HG03565 (cell line): ENCODE measurements around the gene ARHGAP6.
"Not testable (repeated sequence)": the region's sequence is repeated elsewhere in the genome, so short reads cannot be mapped to it uniquely, and the experiment has no call there.

Experiments
- ATAC-seq: cut with Tn5 transposase; IDR thresholded peaks from one replicate; pipeline ENCODE4 v1.9.1; 2021; ENCODE audit warnings: mild to moderate bottlenecking, moderate library complexity; ENCODE audit not compliant: unreplicated experiment

The ARHGAP6 gene

DNA sequence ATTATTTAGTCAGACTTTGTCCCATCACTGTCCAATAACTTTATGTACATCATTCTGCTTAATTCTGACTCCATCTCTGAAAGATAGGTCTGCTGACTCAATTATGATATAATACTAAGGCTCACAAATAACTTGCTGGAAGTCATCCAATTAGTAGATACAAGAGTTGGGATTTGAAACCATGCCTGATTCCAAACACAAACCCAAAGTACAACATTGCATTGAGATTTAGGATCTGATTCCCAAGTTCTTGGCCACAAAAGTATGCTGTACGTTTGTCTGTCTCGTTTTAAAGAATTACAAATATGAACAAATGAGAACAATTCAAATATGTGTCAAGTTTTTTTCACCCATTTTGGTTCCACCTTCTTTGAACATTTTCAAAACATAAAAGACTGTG lies 263.8 kb downstream of the ARHGAP6 start:
- ATAC-seq = no peak

- no peak for ATAC-seq
These were observed 266.1 kb downstream of the ARHGAP6 start for GRCh38 chrX:11399489-11400094.

DNA sequence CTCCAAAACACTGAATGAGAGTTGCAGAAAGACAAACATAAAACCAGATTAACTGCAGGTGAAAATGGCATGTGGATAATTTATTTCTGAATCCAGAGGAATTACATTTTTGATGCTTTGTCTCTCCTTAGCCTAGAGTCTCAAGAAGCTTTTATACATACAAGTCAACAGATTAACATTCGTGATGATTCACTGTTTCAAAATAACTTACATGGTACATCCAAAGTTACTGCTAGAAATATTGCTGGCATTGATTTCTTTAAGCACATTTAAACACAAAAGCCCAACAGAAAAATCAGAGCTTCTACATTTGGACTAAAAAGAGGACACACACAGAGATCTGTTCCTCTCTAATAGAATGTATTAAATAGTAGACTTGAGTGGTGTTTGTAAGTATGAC lies 266.9 kb downstream of the ARHGAP6 start:
- ATAC-seq = no peak

DNA sequence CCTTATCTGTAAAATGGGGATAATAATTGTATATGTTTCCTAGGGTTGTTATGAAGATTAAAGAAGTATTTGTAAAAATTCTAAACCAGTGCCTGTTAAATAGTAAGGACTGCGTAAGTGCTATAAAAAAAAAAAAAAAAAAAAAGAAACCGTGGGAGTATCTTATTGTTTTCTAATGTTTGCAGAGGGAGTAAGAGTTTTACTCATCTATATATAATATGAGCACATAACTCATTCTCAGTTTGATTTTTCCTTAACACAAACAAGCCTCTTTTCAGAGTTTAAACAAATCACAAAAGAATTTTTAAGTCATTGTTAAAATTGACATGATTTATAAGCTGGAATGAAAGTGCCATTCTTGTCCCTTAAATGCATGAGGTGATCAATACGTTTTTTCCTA lies 267.6 kb downstream of the ARHGAP6 start:
- ATAC-seq = no peak

DNA sequence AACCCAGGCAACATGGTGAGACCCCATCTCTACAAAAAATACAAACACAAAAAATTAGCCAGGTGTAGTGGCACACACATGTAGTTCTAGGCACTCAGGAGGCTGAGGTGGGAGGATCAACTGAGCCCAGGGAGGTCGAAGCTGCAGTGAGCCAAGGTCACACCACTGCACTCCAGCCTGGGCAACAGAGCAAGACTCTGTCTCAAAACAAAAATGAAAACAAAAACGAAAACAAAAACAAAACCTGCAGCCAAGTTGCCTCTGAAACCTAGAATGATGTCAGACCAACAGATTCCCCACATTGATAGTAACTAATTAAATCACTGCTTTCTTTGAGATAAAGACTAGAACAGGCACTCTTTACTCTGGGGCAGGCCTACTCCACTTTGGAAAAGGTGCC lies 268.0 kb downstream of the ARHGAP6 start:
- ATAC-seq = peak; percentile 54

DNA sequence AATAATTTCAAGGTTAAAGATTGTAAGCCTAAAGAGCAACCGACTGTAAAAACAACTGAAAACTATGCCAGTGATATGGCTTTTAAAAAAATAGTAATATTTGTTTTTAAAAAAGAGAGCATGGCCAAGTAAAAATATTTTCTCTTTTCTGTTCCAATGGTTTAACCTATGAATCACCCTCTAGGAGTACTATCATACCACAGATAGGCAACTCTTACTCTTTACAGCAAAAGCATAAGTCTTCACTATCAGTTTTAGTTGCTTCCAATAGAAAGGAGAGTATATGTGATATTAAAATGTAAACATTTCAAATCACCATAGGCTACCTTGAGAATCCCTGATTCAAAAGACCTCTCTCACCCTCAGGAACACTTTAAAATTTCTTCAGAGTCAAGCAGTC lies 269.9 kb downstream of the ARHGAP6 start:
- ATAC-seq = no peak

GRCh38 chrX:11393949-11394654 lies 271.6 kb downstream of the ARHGAP6 start:
- no peak for ATAC-seq

- no peak for ATAC-seq
These were observed 278.9 kb downstream of the ARHGAP6 start for GRCh38 chrX:11386812-11387211.

DNA sequence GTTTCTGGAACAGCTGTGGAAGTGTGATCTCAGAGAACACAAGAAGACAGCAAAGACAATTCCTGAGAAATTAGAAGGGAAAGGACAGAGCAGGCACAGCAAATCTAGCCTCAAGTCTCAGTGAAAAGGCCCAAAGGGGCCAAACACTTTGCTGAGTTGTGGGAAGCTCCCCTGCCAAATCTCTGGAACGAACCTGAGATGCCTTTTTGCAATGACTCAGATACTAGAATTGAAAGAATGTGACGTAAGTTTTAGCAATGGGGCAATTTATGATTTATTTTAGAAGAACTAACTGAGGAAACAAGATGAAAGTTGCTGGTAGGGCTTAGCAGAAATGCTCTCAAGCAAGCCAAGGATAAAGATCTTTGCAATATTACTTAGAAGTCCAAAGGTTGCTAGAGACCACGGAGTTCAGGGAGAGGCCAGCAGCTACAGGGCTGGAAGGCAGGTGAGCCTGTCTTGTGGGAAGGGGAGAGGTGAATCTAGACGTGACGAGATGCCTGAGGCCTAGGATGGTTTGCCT lies 279.7 kb downstream of the ARHGAP6 start:
- ATAC-seq = no peak

DNA sequence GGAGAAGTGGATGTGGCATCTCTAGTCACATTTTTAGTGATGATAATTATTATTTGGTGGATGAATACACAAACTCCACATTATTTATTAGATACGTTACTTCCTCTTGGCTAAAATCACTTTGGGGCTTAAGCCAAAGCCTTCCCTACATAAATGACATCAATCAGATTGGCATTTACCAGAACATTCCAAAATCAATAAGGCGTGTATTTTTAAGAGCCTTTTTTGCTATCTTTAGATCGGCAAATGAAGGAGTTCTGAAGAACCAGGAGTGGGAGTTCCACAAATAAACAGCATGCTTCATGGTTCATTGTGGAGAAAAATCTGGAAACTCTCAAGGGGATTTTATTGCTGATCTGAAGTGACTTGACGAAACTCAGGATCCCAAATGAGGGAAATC lies 282.8 kb downstream of the ARHGAP6 start:
- ATAC-seq = no peak

- peak; percentile 79 for ATAC-seq
These were observed 284.3 kb downstream of the ARHGAP6 start for GRCh38 chrX:11381464-11381863.

DNA sequence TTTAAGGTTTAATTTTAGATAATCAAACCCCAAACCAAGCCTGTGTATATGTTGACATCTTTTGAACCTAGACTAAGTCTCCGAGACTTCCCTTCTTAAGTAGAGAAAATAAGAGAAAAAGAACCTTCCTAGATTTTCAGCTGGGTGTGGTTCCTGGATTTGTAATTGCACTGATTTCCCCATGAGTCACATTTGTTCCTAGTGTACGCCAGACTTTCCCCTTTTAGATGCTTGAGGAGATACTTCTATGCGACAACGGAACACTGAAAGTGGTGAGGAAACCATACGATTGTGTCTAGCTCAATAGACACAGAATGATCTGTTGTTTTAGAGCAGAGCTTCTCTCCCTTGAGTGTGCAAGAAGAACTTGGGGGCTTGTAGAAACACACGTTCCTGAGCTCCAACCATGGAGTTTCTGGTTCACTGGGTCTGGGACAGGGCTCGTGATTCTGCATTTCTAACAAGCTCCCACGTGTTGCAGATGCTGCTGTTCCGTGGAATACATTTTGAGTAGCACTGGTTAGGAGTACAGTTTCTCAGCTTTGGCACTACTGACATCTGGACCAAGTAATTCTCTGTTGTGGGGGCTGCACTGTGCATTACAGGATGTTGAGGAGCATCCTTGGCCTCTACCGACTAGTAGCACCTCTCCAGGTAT lies 285.4 kb downstream of the ARHGAP6 start:
- no peak for ATAC-seq

DNA sequence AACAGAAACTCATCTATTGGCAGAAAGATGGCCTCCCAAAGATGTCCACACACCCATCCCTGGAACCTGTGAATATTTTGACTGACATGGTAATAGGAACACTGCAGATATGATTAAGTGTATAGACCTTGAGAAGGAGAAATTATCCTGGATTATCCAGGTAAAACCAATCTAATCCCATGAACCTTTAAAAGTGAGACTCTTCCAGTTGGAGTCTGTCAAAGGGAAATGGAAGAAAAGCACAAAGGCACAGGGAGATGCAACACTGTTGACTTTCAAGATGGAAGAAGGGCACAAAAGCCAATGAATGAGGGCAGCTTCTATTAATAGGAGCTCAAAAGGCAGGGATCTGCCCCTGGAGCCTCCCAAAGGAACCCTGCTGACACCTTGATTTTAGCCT lies 289.6 kb downstream of the ARHGAP6 start:
- ATAC-seq = no peak

GRCh38 chrX:11375614-11376119 lies 290.1 kb downstream of the ARHGAP6 start:
- ATAC-seq = no peak

DNA sequence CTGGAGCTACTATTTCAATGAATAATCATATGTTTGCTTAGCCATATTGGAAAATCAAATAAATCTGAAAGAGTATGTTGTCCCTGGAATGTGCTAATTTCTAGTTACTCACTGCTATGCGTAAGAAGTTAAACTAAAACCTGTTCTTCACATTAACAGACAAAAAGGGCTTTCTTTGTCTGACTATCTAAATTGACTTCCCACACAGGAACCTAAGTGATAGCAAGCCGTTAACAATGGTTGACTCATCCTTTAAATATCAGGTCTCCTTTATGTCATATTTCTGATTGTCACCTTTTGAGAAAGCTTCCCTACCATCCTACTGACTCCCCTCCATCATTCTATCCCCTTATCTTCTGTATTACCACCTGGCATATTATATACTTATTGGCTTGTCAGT lies 291.1 kb downstream of the ARHGAP6 start:
- ATAC-seq = no peak

GRCh38 chrX:11371106-11371505 lies 294.6 kb downstream of the ARHGAP6 start:
- ATAC-seq = no peak

DNA sequence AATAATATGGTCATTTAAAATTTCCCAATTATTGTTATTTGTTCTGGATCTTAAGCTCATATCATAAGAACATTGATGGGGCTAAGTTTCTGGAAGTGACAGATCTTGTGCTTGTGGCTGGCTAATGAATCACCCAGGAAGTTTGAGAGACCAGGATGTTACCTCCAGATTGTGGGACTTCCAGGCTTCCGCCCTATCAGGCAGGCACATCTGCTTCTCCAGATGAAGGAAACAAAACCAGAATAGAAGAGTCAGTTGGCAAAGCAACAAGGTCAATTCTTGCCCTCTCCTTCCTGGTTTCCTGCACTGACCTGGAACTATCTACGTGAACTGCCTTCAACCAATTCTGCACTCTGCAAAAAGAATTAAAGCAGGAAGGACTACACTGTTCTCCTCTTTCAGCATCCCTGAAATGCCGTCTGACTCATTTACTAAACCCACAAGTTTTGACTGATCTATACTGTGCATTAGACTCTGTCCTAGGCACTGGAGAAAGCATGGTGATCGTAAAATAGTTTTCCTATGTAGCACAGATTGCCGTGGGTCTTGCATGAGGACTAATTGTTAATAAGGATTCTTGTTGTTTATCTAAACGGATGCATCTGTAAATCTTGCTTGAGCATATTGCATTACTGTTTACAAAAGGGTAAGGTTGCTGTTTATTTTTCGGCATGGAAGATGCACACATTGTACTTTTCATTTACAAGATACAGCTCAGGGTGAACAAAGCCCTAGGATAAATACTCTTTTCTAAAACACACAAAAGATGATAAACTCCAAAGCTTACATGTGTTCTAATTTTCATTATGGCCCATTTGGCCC lies 297.9 kb downstream of the ARHGAP6 start:
- no peak for ATAC-seq

GRCh38 chrX:11366998-11367595 lies 298.6 kb downstream of the ARHGAP6 start:
- ATAC-seq = no peak

GRCh38 chrX:11365426-11365825 lies 300.3 kb downstream of the ARHGAP6 start:
- ATAC-seq = no peak

DNA sequence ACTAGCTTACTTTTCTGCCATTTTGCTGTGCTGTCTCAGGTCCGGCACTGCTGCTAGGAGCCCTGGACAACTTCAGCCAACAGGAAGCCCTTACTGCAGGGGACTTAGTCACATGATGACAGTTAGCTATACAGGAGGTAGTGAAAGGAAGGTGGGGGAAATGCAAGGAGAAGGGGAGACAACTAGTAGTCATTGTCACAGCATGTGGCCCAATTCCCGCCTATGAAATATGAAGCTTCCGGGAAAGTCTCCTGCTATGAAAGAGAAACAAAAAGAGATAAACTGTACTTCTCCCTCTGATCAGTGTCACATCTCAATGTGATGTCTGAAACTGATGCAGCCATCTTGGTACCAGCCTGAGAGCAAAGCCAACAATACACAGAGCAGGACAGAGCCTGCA lies 300.9 kb downstream of the ARHGAP6 start:
- ATAC-seq = no peak

- not testable (repeated sequence) for ATAC-seq
These were observed 301.9 kb downstream of the ARHGAP6 start for GRCh38 chrX:11363825-11364224.
